B cell (primary cell): ENCODE results near the gene MED27. TPM values are rescaled to one million over a fixed set of nuclear protein-coding genes. Genes with fewer than 3 reads are reported as not detected.

Source experiments
- ATAC-seq: fragments of 200-7000 bp; cut with Tn5 transposase; one replicate; pipeline ENCODE4 v1.10.0; 2021; ENCODE audit warnings: low read depth, mild to moderate bottlenecking, moderate number of reproducible peaks, moderate library complexity
- CTCF ChIA-PET: fragments of 350-600 bp; sonication (Branson Sonifier 250); formaldehyde crosslinking; loops from one replicate; lab custom pipeline; 2021; ENCODE audit warnings: antibody characterized with exemption, inconsistent platforms; lab: Charles Lee
- POLR2A ChIA-PET: fragments of 350-600 bp; sonication (Branson Sonifier 250); formaldehyde crosslinking; loops from one replicate; lab custom pipeline; 2021; ENCODE audit warnings: antibody characterized with exemption; lab: Charles Lee
- DNase-seq: peaks from one replicate; pipeline ENCODE4 v3.0.0; 2013
- H2AFZ ChIP-seq: 2 replicates; pipeline ENCODE4 v1.6.1; 2012; ENCODE audit warnings: mild to moderate bottlenecking, low read depth, low read length; ENCODE audit not compliant: insufficient read depth, poor library complexity, severe bottlenecking
- H3K27ac ChIP-seq, 2 donors: 1 replicate in 1 of 2; 2 replicates in 1 of 2; pipeline ENCODE4 v1.5.1; 2012 to 2013; ENCODE audit warnings: low read length in 2 of 2, mild to moderate bottlenecking in 2 of 2, moderate library complexity in 1 of 2
- H3K27me3 ChIP-seq, 4 experiments: fragments of 200-600 bp in 1 of 4; sonication (generic) in 1 of 4; replicated peaks in 1 of 4; 1 replicate in 2 of 4; 2 replicates in 2 of 4; pipeline versions ENCODE4 v1.6.1 to v1.7.0; 2013 to 2016; ENCODE audit warnings: low read length in 3 of 4, mild to moderate bottlenecking in 2 of 4, mixed read lengths in 1 of 4, moderate library complexity in 1 of 4; ENCODE audit not compliant: insufficient read depth in 4 of 4, control insufficient read depth in 3 of 4; ENCODE audit errors: control extremely low read depth in 1 of 4
- H3K36me3 ChIP-seq, 2 experiments: replicated peaks in 1 of 2; 1 replicate in 1 of 2; 2 replicates in 1 of 2; pipeline versions ENCODE4 v1.6.1 to v1.7.1; 2013; ENCODE audit warnings: low read length in 1 of 2; ENCODE audit not compliant: insufficient read depth in 2 of 2, control insufficient read depth in 1 of 2; ENCODE audit errors: control extremely low read depth in 1 of 2, extremely low read depth in 1 of 2
- H3K4me1 ChIP-seq, 2 donors: fragments of 200-600 bp in 1 of 2; sonication (generic) in 1 of 2; 1 replicate in 1 of 2; 2 replicates in 1 of 2; pipeline versions ENCODE4 v1.5.1 to v1.6.1; 2013 to 2017; ENCODE audit warnings: low read length in 2 of 2; ENCODE audit not compliant: control insufficient read depth in 2 of 2, insufficient read depth in 2 of 2
- H3K4me2 ChIP-seq: replicated peaks from 2 replicates; pipeline ENCODE3; 2012; ENCODE audit warnings: mild to moderate bottlenecking, low read depth, low read length; ENCODE audit not compliant: poor library complexity, severe bottlenecking
- H3K4me3 ChIP-seq, 5 experiments: fragments of 200-600 bp in 1 of 5; sonication (generic) in 1 of 5; 1 replicate in 3 of 5; 2 replicates in 2 of 5; pipeline versions ENCODE4 v1.5.1 to v1.7.0; 2011 to 2016; ENCODE audit warnings: low read length in 4 of 5, mild to moderate bottlenecking in 4 of 5, low read depth in 2 of 5, control low read depth in 1 of 5, moderate library complexity in 1 of 5; ENCODE audit not compliant: insufficient read depth in 1 of 5; ENCODE audit errors: control extremely low read depth in 1 of 5, extremely low read depth in 1 of 5
- H3K79me2 ChIP-seq: fragments of 200-600 bp; sonication (generic); one replicate; pipeline ENCODE4 v1.6.0; 2016; ENCODE audit warnings: low read length; ENCODE audit not compliant: control insufficient read depth, insufficient read depth
- H3K9ac ChIP-seq: fragments of 200-600 bp; sonication (generic); 2 replicates; pipeline ENCODE4 v1.6.1; 2017; ENCODE audit warnings: mild to moderate bottlenecking, low read length, moderate library complexity
- H3K9me3 ChIP-seq, 3 donors: one replicate each; pipeline versions ENCODE4 v1.6.1 to v1.7.1; 2013; ENCODE audit warnings: low read length in 2 of 3; ENCODE audit not compliant: control insufficient read depth in 2 of 3, insufficient read depth in 1 of 3; ENCODE audit errors: control extremely low read depth in 1 of 3
- H4K20me1 ChIP-seq: 2 replicates; pipeline ENCODE4 v1.6.0; 2012; ENCODE audit warnings: mild to moderate bottlenecking, low read length; ENCODE audit not compliant: insufficient read depth, control insufficient read depth, poor library complexity, severe bottlenecking
- H3K27ac Mint-ChIP-seq: one replicate; pipeline ENCODE4 v1.8.0; 2021; ENCODE audit warnings: mixed read lengths
- H3K27me3 Mint-ChIP-seq: one replicate; pipeline ENCODE4 v1.8.0; 2021; ENCODE audit warnings: mixed read lengths
- H3K4me1 Mint-ChIP-seq: one replicate; pipeline ENCODE4 v1.8.0; 2021; ENCODE audit warnings: mixed read lengths
- H3K4me3 Mint-ChIP-seq: one replicate; pipeline ENCODE4 v1.8.0; 2021; ENCODE audit warnings: mixed read lengths
- H3K9me3 Mint-ChIP-seq: one replicate; pipeline ENCODE4 v1.8.0; 2022; ENCODE audit warnings: mixed read lengths; ENCODE audit not compliant: insufficient read depth
- EZH2 ChIP-seq: IDR thresholded peaks from 2 replicates; pipeline ENCODE4 v1.6.1; 2012; ENCODE audit warnings: borderline replicate concordance, low read depth, mild to moderate bottlenecking, moderate library complexity, low read length; ENCODE audit not compliant: insufficient read depth, poor library complexity, severe bottlenecking
- WGBS: methylation state at CpG from one replicate; pipeline ENCODE4 v1.1.5; 2013; ENCODE audit warnings: missing lambda C conversion rate; ENCODE audit not compliant: insufficient coverage; 5-methylcytosine and 5-hydroxymethylcytosine counted together
- intact Hi-C: fragments of 100-400 bp; cut with micrococcal nuclease; formaldehyde crosslinking; loops from one replicate; pipeline ENCODE4 v1.10.0; 2022
- polyA plus RNA-seq: library from polyadenylated mRNA; depleted of rRNA; stranded (reverse); fragments of >200 nt; gene quantifications from 2 replicates; pipeline ENCODE4 v1.2.3, GENCODE V29; 2012
- total RNA-seq, 2 donors: library from RNA; stranded (reverse); fragments of 120-200 nt in 1 of 2; gene quantifications; 1 replicate in 1 of 2; 2 replicates in 1 of 2; pipeline versions ENCODE4 v1.2.3 to v1.2.4, GENCODE V29; 2013 to 2022
- TF ChIP-seq, protein P1 (sequence below): fragments of 200-600 bp; IDR thresholded peaks from one replicate; pipeline ENCODE4 v1.8.0; 2022; ENCODE audit warnings: antibody characterized with exemption, mild to moderate bottlenecking

MED27 gene
- total and polyA plus RNA-seq, 2 donors (not counting 1 experiment from before 2014, with no cell fraction given), result 17.4 to 17.7 TPM

DNA sequence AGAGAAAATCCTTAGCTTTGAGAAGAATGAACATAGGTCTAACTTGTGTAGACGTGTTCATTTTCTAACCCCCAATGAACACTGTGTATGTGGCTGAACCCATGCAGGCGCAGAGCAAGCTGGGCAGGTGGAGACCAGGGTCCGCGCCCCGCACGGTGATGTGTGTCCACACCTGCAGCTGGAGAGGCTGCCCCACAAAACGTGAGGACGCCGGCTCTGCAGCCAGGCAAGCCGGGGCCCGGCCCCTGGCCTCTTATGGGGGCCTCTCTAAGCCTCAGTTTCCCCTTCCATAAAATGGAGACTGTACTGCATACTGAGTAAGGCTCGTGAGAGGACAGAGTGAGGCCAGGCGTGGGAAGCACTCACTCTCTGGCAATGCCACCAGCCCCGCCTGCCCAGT is 215.1 kb downstream of the MED27 start:
- 97% methylated on average over 14 of the region's 14 CpGs for WGBS
- H3K9ac ChIP-seq, result no peak overlapping the region
- H3K27ac ChIP-seq, result no peak overlapping the region
- no peaks in the 10 kb centered on the region for H3K9me3 ChIP-seq
- no peaks in the 10 kb centered on the region for H3K4me1 ChIP-seq
- ChIA-PET POLR2A (no interaction called here), CTCF (no interaction called here)
- no peaks in the 10 kb centered on the region for H4K20me1 ChIP-seq
- H3K4me3 Mint-ChIP-seq, result no peak overlapping the region
- intact Hi-C loops, result no loop called here
- H3K79me2 ChIP-seq, result no peaks in the 10 kb centered on the region
- peaks cover 3% of the 10 kb centered on the region for H3K4me1 Mint-ChIP-seq
- no peak overlapping the region for H3K4me3 ChIP-seq
- ATAC-seq, result no peak
- no peak for DNase-seq
- no peaks in the 10 kb centered on the region for H3K9me3 Mint-ChIP-seq
- no peak overlapping the region for H2AFZ ChIP-seq
- peaks cover 0 to 11% of the 10 kb centered on the region in 2 experiments for H3K36me3 ChIP-seq
- no peak overlapping the region for H3K27ac Mint-ChIP-seq
- H3K27me3 ChIP-seq, result no peaks in the 10 kb centered on the region
- H3K4me2 ChIP-seq, result no peak overlapping the region
- H3K27me3 Mint-ChIP-seq, result no peaks in the 10 kb centered on the region
- TF ChIP-seq, protein P1, sequence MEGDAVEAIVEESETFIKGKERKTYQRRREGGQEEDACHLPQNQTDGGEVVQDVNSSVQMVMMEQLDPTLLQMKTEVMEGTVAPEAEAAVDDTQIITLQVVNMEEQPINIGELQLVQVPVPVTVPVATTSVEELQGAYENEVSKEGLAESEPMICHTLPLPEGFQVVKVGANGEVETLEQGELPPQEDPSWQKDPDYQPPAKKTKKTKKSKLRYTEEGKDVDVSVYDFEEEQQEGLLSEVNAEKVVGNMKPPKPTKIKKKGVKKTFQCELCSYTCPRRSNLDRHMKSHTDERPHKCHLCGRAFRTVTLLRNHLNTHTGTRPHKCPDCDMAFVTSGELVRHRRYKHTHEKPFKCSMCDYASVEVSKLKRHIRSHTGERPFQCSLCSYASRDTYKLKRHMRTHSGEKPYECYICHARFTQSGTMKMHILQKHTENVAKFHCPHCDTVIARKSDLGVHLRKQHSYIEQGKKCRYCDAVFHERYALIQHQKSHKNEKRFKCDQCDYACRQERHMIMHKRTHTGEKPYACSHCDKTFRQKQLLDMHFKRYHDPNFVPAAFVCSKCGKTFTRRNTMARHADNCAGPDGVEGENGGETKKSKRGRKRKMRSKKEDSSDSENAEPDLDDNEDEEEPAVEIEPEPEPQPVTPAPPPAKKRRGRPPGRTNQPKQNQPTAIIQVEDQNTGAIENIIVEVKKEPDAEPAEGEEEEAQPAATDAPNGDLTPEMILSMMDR, result no peak
- TF ChIP-seq EZH2, result no peak

DNA sequence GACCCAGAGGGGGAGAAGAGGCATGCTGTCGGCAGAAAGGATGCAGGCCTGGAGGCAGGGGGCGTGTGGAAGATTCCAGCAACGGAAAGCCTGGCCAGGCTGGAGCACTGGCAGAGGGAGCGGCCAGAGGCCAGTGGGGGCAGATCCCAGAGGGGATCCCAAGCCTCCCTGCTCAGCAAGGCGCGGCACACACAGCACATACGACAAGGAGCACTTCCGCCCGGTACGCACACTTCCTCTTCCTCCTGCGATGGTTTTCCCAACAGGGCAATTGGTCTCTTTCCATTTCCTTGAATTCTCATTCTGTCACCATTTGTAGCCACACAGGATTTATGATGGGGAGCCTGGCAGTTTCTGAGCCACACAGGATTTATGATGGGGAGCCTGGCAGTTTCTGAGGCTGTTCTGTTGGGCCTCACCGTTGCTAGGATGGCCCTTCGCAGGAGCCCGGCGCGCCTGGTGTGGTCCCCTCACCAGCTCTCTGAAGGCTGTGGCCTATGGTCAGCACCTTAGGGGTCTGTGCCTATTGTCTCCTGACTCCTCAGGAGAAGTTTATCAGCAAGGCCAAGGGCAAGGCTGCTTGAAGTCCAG is 216.3 kb downstream of the MED27 start:
- Mint-ChIP-seq H3K9me3 (no peaks in the 10 kb centered on the region), H3K27me3 (no peaks in the 10 kb centered on the region), H3K27ac (no peak overlapping the region), H3K4me3 (no peak overlapping the region), H3K4me1 (peaks cover 3% of the 10 kb centered on the region)
- 88% methylated on average over 15 of the region's 16 CpGs for WGBS
- no peak overlapping the region for H3K9ac ChIP-seq
- no peak overlapping the region for H3K27ac ChIP-seq
- ATAC-seq (no peak), DNase-seq (no peak)
- POLR2A ChIA-PET, result no interaction called here
- no peaks in the 10 kb centered on the region for H3K79me2 ChIP-seq
- no peaks in the 10 kb centered on the region for H3K27me3 ChIP-seq
- CTCF ChIA-PET, result no interaction called here
- intact Hi-C loops, result no loop called here
- H3K9me3 ChIP-seq, result no peaks in the 10 kb centered on the region
- no peak overlapping the region for H3K4me2 ChIP-seq
- H3K36me3 ChIP-seq, result peaks cover 0 to 11% of the 10 kb centered on the region in 2 experiments
- no peak for TF ChIP-seq EZH2
- TF ChIP-seq, protein P1, result no peak
- no peak overlapping the region for H3K4me3 ChIP-seq
- H3K4me1 ChIP-seq, result no peaks in the 10 kb centered on the region
- no peak overlapping the region for H2AFZ ChIP-seq
- no peaks in the 10 kb centered on the region for H4K20me1 ChIP-seq
